H1 (cell line): ENCODE results near the gene PRKD1. TPM values are rescaled to one million over a fixed set of nuclear protein-coding genes. Genes with fewer than 3 reads are reported as not detected.

Source experiments
- CHD1 ChIP-seq: IDR thresholded peaks from 2 replicates; pipeline ENCODE4 v1.6.1; 2012; ENCODE audit warnings: low read depth, low read length, improper control_type of control experiment
- GTF2F1 ChIP-seq: IDR thresholded peaks from 2 replicates; pipeline ENCODE4 v1.6.1; 2012; ENCODE audit warnings: low read depth, low read length, improper control_type of control experiment, borderline replicate concordance
- POU5F1 ChIP-seq: IDR thresholded peaks from 2 replicates; pipeline ENCODE4 v1.6.1; 2011; ENCODE audit warnings: low read depth, mild to moderate bottlenecking, low read length, moderate library complexity
- RNF2 ChIP-seq: fragments of 200-900, 300-1000 bp; sonication (generic); IDR thresholded peaks from 2 replicates; pipeline ENCODE4 v1.7.1; 2016; ENCODE audit warnings: borderline replicate concordance, low read depth, mild to moderate bottlenecking, antibody characterized with exemption, low read length; ENCODE audit not compliant: poor library complexity, severe bottlenecking; ENCODE audit errors: missing control alignments
- SP2 ChIP-seq: IDR thresholded peaks from 2 replicates; pipeline ENCODE4 v1.6.1; 2012; ENCODE audit warnings: mild to moderate bottlenecking, low read length, inconsistent platforms
- SUZ12 ChIP-seq: fragments of 200-600 bp; sonication (generic); IDR thresholded peaks from 2 replicates; pipeline ENCODE4 v1.6.1; 2012; ENCODE audit warnings: mild to moderate bottlenecking, inconsistent platforms, low read length, moderate library complexity, mixed read lengths
- polyA plus RNA-seq, 7 experiments: library from polyadenylated mRNA; depleted of rRNA in 3 of 7; stranded (reverse) in 5 of 7; unstranded in 2 of 7; fragments of >200 nt in 5 of 7; fragments of 200-250 nt in 2 of 7; gene quantifications; 1 replicate in 5 of 7; 2 replicates in 1 of 7; 4 replicates in 1 of 7; pipeline versions ENCODE4 v1.2.1 to v1.2.3, GENCODE V29; 2011 to 2013; ENCODE audit warnings: missing spikeins in 2 of 7, mixed read lengths in 2 of 7
- total RNA-seq: library from RNA; stranded (reverse); fragmentation: NEBNext Ultra II Directional; extraction: Animal tissue kit (Norgen Biotek cat#: 25700); gene quantifications from 2 replicates; pipeline ENCODE4 v1.2.1, GENCODE V29; 2021
- TF ChIP-seq, protein P1 (sequence below): fragments of 300-600 bp; sonication (generic); IDR thresholded peaks from 2 replicates; pipeline ENCODE4 v1.7.1; 2012; ENCODE audit warnings: low read length, moderate library complexity, mild to moderate bottlenecking, inconsistent platforms; ENCODE audit not compliant: insufficient replicate concordance

PRKD1 gene
- total and polyA plus RNA-seq, 2 of the 8 experiments (the other 6 are each of a cell fraction or from before 2014, with no cell fraction given) = 3.6 to 6.8 TPM

DNA sequence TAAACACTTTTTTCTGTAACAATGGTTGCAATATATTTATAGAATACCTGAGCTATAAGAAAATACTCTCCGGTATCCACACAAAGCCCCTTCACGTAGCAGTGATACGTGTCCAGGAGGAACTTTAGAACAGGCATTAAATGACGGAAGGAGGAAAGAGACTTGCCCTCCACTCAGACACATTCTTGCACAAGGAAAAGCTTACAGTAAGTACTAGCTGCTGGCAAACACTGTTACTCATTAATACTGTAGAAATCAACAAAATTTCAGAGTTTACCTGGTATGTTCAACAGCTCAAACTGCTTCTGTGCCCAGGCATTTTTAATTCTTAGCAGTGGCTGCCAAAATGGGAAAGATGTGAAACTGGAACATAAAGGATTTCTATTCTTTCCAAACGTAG, 41.7 kb downstream of the PRKD1 start (continued):
- TF ChIP-seq RNF2 (no peak), SUZ12 (no peak), SP2 (no peak), POU5F1 (no peak), GTF2F1 (no peak), CHD1 (no peak)
- TF ChIP-seq, protein P1, sequence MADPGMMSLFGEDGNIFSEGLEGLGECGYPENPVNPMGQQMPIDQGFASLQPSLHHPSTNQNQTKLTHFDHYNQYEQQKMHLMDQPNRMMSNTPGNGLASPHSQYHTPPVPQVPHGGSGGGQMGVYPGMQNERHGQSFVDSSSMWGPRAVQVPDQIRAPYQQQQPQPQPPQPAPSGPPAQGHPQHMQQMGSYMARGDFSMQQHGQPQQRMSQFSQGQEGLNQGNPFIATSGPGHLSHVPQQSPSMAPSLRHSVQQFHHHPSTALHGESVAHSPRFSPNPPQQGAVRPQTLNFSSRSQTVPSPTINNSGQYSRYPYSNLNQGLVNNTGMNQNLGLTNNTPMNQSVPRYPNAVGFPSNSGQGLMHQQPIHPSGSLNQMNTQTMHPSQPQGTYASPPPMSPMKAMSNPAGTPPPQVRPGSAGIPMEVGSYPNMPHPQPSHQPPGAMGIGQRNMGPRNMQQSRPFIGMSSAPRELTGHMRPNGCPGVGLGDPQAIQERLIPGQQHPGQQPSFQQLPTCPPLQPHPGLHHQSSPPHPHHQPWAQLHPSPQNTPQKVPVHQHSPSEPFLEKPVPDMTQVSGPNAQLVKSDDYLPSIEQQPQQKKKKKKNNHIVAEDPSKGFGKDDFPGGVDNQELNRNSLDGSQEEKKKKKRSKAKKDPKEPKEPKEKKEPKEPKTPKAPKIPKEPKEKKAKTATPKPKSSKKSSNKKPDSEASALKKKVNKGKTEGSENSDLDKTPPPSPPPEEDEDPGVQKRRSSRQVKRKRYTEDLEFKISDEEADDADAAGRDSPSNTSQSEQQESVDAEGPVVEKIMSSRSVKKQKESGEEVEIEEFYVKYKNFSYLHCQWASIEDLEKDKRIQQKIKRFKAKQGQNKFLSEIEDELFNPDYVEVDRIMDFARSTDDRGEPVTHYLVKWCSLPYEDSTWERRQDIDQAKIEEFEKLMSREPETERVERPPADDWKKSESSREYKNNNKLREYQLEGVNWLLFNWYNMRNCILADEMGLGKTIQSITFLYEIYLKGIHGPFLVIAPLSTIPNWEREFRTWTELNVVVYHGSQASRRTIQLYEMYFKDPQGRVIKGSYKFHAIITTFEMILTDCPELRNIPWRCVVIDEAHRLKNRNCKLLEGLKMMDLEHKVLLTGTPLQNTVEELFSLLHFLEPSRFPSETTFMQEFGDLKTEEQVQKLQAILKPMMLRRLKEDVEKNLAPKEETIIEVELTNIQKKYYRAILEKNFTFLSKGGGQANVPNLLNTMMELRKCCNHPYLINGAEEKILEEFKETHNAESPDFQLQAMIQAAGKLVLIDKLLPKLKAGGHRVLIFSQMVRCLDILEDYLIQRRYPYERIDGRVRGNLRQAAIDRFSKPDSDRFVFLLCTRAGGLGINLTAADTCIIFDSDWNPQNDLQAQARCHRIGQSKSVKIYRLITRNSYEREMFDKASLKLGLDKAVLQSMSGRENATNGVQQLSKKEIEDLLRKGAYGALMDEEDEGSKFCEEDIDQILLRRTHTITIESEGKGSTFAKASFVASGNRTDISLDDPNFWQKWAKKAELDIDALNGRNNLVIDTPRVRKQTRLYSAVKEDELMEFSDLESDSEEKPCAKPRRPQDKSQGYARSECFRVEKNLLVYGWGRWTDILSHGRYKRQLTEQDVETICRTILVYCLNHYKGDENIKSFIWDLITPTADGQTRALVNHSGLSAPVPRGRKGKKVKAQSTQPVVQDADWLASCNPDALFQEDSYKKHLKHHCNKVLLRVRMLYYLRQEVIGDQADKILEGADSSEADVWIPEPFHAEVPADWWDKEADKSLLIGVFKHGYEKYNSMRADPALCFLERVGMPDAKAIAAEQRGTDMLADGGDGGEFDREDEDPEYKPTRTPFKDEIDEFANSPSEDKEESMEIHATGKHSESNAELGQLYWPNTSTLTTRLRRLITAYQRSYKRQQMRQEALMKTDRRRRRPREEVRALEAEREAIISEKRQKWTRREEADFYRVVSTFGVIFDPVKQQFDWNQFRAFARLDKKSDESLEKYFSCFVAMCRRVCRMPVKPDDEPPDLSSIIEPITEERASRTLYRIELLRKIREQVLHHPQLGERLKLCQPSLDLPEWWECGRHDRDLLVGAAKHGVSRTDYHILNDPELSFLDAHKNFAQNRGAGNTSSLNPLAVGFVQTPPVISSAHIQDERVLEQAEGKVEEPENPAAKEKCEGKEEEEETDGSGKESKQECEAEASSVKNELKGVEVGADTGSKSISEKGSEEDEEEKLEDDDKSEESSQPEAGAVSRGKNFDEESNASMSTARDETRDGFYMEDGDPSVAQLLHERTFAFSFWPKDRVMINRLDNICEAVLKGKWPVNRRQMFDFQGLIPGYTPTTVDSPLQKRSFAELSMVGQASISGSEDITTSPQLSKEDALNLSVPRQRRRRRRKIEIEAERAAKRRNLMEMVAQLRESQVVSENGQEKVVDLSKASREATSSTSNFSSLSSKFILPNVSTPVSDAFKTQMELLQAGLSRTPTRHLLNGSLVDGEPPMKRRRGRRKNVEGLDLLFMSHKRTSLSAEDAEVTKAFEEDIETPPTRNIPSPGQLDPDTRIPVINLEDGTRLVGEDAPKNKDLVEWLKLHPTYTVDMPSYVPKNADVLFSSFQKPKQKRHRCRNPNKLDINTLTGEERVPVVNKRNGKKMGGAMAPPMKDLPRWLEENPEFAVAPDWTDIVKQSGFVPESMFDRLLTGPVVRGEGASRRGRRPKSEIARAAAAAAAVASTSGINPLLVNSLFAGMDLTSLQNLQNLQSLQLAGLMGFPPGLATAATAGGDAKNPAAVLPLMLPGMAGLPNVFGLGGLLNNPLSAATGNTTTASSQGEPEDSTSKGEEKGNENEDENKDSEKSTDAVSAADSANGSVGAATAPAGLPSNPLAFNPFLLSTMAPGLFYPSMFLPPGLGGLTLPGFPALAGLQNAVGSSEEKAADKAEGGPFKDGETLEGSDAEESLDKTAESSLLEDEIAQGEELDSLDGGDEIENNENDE = no peak
